OCI-LY7 (cell line): ENCODE data around the gene CA9. TPM values are rescaled to one million over a fixed set of nuclear protein-coding genes. Genes with fewer than 3 reads are reported as not detected.

Experiments
- BruUV-seq: library from RNA; stranded (reverse); fragments of 400-500 nt; replicated peaks from 2 replicates; lab custom pipeline; 2021; lab: Mats Ljungman, UMichigan
- CTCF ChIA-PET: fragments of 300-600 bp; sonication (Branson Sonifier 250); formaldehyde crosslinking; loops from one replicate; lab custom pipeline; 2022; ENCODE audit warnings: antibody characterized with exemption; ENCODE audit not compliant: unreplicated experiment; lab: Charles Lee
- POLR2A ChIA-PET: fragments of 300-600 bp; sonication (Branson Sonifier 250); formaldehyde crosslinking; loops from one replicate; lab custom pipeline; 2022; ENCODE audit warnings: antibody characterized with exemption; lab: Charles Lee
- DNase-seq: peaks from one replicate; pipeline ENCODE4 v3.0.0-alpha.2; 2015; ENCODE audit warnings: low spot score
- H2AFZ ChIP-seq: fragments of 200-600 bp; sonication (generic), shearing (Covaris generic); 2 replicates; pipeline ENCODE4 v1.6.1; 2014; ENCODE audit warnings: mild to moderate bottlenecking, antibody characterized with exemption, low read length, moderate library complexity
- H3K27ac ChIP-seq: fragments of 200-600 bp; sonication (generic); 2 replicates; pipeline ENCODE4 v1.5.1; 2014; ENCODE audit warnings: mixed run types, low read depth, mild to moderate bottlenecking, moderate library complexity, low read length, inconsistent platforms; ENCODE audit not compliant: poor library complexity, severe bottlenecking
- H3K36me3 ChIP-seq: fragments of 200-600 bp; sonication (generic); 2 replicates; pipeline ENCODE4 v1.6.1; 2014; ENCODE audit warnings: mild to moderate bottlenecking, antibody characterized with exemption, low read length, moderate library complexity, mixed read lengths; ENCODE audit not compliant: insufficient read depth
- H3K4me1 ChIP-seq: fragments of 200-600 bp; sonication (generic); 2 replicates; pipeline ENCODE4 v1.5.1; 2014; ENCODE audit warnings: mild to moderate bottlenecking, low read length; ENCODE audit not compliant: insufficient read depth, poor library complexity, severe bottlenecking
- H3K4me2 ChIP-seq: fragments of 200-600 bp; sonication (generic); 2 replicates; pipeline ENCODE4 v1.6.1; 2014; ENCODE audit warnings: mild to moderate bottlenecking, low read length
- H3K4me3 ChIP-seq: fragments of 200-600 bp; sonication (generic); 2 replicates; pipeline ENCODE4 v1.5.1; 2014; ENCODE audit warnings: mild to moderate bottlenecking, low read depth, low read length; ENCODE audit not compliant: poor library complexity, severe bottlenecking
- H3K79me2 ChIP-seq: fragments of 200-600 bp; sonication (generic); 2 replicates; pipeline ENCODE4 v1.6.1; 2016; ENCODE audit warnings: low read depth, mild to moderate bottlenecking, low read length, moderate library complexity, mixed read lengths; ENCODE audit not compliant: insufficient read depth
- H3K9me2 ChIP-seq: fragments of 200-600 bp; sonication (generic); 2 replicates; pipeline ENCODE4 v1.6.1; 2016; ENCODE audit warnings: mild to moderate bottlenecking, low read length, mixed read lengths; ENCODE audit not compliant: insufficient read depth
- H3K9me3 ChIP-seq: fragments of 200-600 bp; sonication (generic); 2 replicates; pipeline ENCODE4 v1.6.1; 2014; ENCODE audit warnings: mild to moderate bottlenecking, mixed run types, low read length, mixed read lengths
- H4K20me1 ChIP-seq: fragments of 200-600 bp; sonication (generic); 2 replicates; pipeline ENCODE4 v1.6.1; 2014; ENCODE audit warnings: mild to moderate bottlenecking, antibody characterized with exemption, low read length, moderate library complexity, mixed read lengths; ENCODE audit not compliant: insufficient read depth
- CTCF ChIP-seq: fragments of 200-600 bp; sonication (generic); conservative IDR thresholded peaks from 2 replicates; pipeline ENCODE4 v1.5.1; 2014; ENCODE audit warnings: mild to moderate bottlenecking, antibody characterized with exemption, low read length, moderate library complexity, mixed read lengths
- EZH2phosphoT487 ChIP-seq: fragments of 200-600 bp; sonication (generic); IDR thresholded peaks from 2 replicates; pipeline ENCODE4 v1.6.1; 2018; ENCODE audit warnings: low read depth, borderline replicate concordance, mild to moderate bottlenecking, mixed run types, antibody characterized with exemption, low read length, moderate library complexity, mixed read lengths
- intact Hi-C: fragments of 100-400 bp; cut with micrococcal nuclease; formaldehyde crosslinking; loops from one replicate; pipeline ENCODE4 v1.10.0; 2022; ENCODE audit not compliant: unreplicated experiment
- total RNA-seq, 2 experiments: library from RNA; depleted of rRNA in 1 of 2; stranded (reverse); fragments of >200 nt in 1 of 2; shearing (Covaris generic) in 1 of 2; gene quantifications; 2 replicates each; pipeline ENCODE4 v1.2.3, GENCODE V29; 2014 to 2022

The CA9 gene
- total RNA-seq, 2 experiments from 2014 or later = 0.16 TPM; not detected in 1

GRCh38 chr9:35652829-35653209 is 20.9 kb upstream of the CA9 start:
- intact Hi-C loops = no loop called here
- POLR2A ChIA-PET = interaction anchor here (0.8 to 1.2 kb wide), 2 partner anchors 12 to 18 kb away, joined by 3 read pairs; partner anchors contain the start of gene ARHGEF39

GRCh38 chr9:35653611-35654010 is 20.1 kb upstream of the CA9 start:
- Histone ChIP-seq H3K4me3 (no peak overlapping the region), H3K36me3 (peaks cover 16% of the 10 kb centered on the region), H3K9me3 (no peaks in the 10 kb centered on the region), H4K20me1 (no peaks in the 10 kb centered on the region), H3K4me1 (peaks cover 50% of the 10 kb centered on the region), H3K79me2 (peaks cover 31% of the 10 kb centered on the region; the same call in 1 of the 2 replicates), H2AFZ (no peak overlapping the region; the same call in 1 of the 2 replicates), H3K4me2 (no peak overlapping the region), H3K27ac (no peak overlapping the region), H3K9me2 (no peaks in the 10 kb centered on the region)
- BruUV-seq = no TSS peak
- TF ChIP-seq EZH2phosphoT487 = no peak
- intact Hi-C loops = no loop called here
- no peak for DNase-seq
- ChIA-PET POLR2A (interaction anchor here (0.6 to 1.2 kb wide), 6 partner anchors 11 to 90 kb away, joined by 3 to 5 read pairs (median 3); partner anchors contain the start of gene ARHGEF39), CTCF (no interaction called here)

More at GRCh38 chr9:35652829-35653209, 20.9 kb upstream of the CA9 start:
- TF ChIP-seq EZH2phosphoT487 (no peak), CTCF (no peak)
- Histone ChIP-seq H3K27ac (no peak overlapping the region), H3K4me2 (no peak overlapping the region), H3K4me1 (peaks cover 56% of the 10 kb centered on the region), H4K20me1 (no peaks in the 10 kb centered on the region), H2AFZ (no peak overlapping the region; the same call in 1 of the 2 replicates), H3K9me3 (no peaks in the 10 kb centered on the region), H3K36me3 (peaks cover 23% of the 10 kb centered on the region), H3K9me2 (no peaks in the 10 kb centered on the region), H3K79me2 (peaks cover 31% of the 10 kb centered on the region; the same call in 1 of the 2 replicates), H3K4me3 (no peak overlapping the region)
- CTCF ChIA-PET = no interaction called here
- no peak for DNase-seq
- no TSS peak for BruUV-seq

- no peak overlapping the region for H3K27ac ChIP-seq
Observed at GRCh38 chr9:35656348-35656747, 17.4 kb upstream of the CA9 start.

More at GRCh38 chr9:35656348-35656747, 17.4 kb upstream of the CA9 start:
- Histone ChIP-seq H3K4me1 (peaks cover 64% of the 10 kb centered on the region), H4K20me1 (0 out of 2 replicates have a peak, but pooled peaks cover 5% of the 10 kb centered on the region), H3K9me3 (no peaks in the 10 kb centered on the region), H3K79me2 (peaks cover 18% of the 10 kb centered on the region; the same call in 1 of the 2 replicates), H3K4me3 (no peak overlapping the region), H3K36me3 (peaks cover 15% of the 10 kb centered on the region), H3K9me2 (no peaks in the 10 kb centered on the region), H2AFZ (no peak overlapping the region), H3K4me2 (no peak overlapping the region)
- intact Hi-C loops = loop anchor here (2.0 to 5.0 kb wide), 2 partner anchors 158 to 171 kb away; partner anchors contain the start of genes FAM221B, HINT2 and TMEM8B
- CTCF ChIA-PET = interaction anchor here (1.9 to 2.0 kb wide), 2 partner anchors 9 to 53 kb away, joined by 4 to 15 read pairs; no protein-coding TSS in a partner anchor
- TF ChIP-seq CTCF = no peak
- no peak for TF ChIP-seq EZH2phosphoT487
- no TSS peak for BruUV-seq
- DNase-seq = no peak
- POLR2A ChIA-PET = interaction anchor here (0.9 to 3.9 kb wide), 7 partner anchors 9 to 92 kb away, joined by 3 to 47 read pairs (median 5); no protein-coding TSS in a partner anchor
